CD14-positive monocyte (primary cell): ENCODE data around the gene NUMBL. TPM values are rescaled to one million over a fixed set of nuclear protein-coding genes. Genes with fewer than 3 reads are reported as not detected.

ENCODE experiments used
- DNase-seq, 3 donors: peaks; one replicate each; pipeline ENCODE4 v3.0.0-alpha.2; 2011 to 2022
- H2AFZ ChIP-seq: 2 replicates; pipeline ENCODE4 v1.6.0; 2012; ENCODE audit warnings: mild to moderate bottlenecking, low read depth, low read length, inconsistent platforms; ENCODE audit not compliant: insufficient read depth, poor library complexity, severe bottlenecking
- H3K27ac ChIP-seq, 2 donors: 1 replicate in 1 of 2; 2 replicates in 1 of 2; pipeline ENCODE4 v1.5.1; 2012 to 2013; ENCODE audit warnings: low read length in 2 of 2, control low read depth in 1 of 2, inconsistent platforms in 1 of 2, low read depth in 1 of 2, mild to moderate bottlenecking in 1 of 2
- H3K27me3 ChIP-seq, 2 donors: one replicate each; pipeline versions ENCODE4 v1.6.0 to v1.6.1; 2011 to 2013; ENCODE audit warnings: low read length in 2 of 2; ENCODE audit not compliant: control insufficient read depth in 2 of 2, insufficient read depth in 2 of 2
- H3K36me3 ChIP-seq, 2 donors: replicated peaks in 1 of 2; 1 replicate in 1 of 2; 2 replicates in 1 of 2; pipeline versions ENCODE4 v1.5.1 to v1.6.1; 2012 to 2013; ENCODE audit warnings: low read length in 2 of 2, control low read depth in 1 of 2, inconsistent platforms in 1 of 2, mild to moderate bottlenecking in 1 of 2; ENCODE audit not compliant: insufficient read depth in 2 of 2, control insufficient read depth in 1 of 2
- H3K4me1 ChIP-seq, 2 donors: 1 replicate in 1 of 2; 2 replicates in 1 of 2; pipeline versions ENCODE4 v1.5.1 to v1.6.1; 2012 to 2013; ENCODE audit warnings: low read length in 2 of 2, control low read depth in 1 of 2, inconsistent platforms in 1 of 2, mild to moderate bottlenecking in 1 of 2, moderate library complexity in 1 of 2; ENCODE audit not compliant: insufficient read depth in 2 of 2, control insufficient read depth in 1 of 2
- H3K4me2 ChIP-seq: replicated peaks from 2 replicates; pipeline ENCODE3; 2012; ENCODE audit warnings: low read length, moderate library complexity, mild to moderate bottlenecking; ENCODE audit not compliant: poor library complexity, severe bottlenecking; ENCODE audit errors: extremely low read depth
- H3K4me3 ChIP-seq, 3 experiments: fragments of 200-600 bp in 1 of 3; sonication (generic) in 1 of 3; replicated peaks in 1 of 3; 1 replicate in 2 of 3; 2 replicates in 1 of 3; pipeline ENCODE4 v1.5.1; 2011 to 2013; ENCODE audit warnings: low read length in 3 of 3, mild to moderate bottlenecking in 3 of 3, control low read depth in 2 of 3, low read depth in 2 of 3, inconsistent platforms in 1 of 3, moderate library complexity in 1 of 3
- H3K79me2 ChIP-seq: 2 replicates; pipeline ENCODE4 v1.6.0; 2012; ENCODE audit warnings: mild to moderate bottlenecking, control low read depth, inconsistent platforms, low read length, moderate library complexity; ENCODE audit not compliant: insufficient read depth
- H3K9ac ChIP-seq: 2 replicates; pipeline ENCODE4 v1.6.0; 2017; ENCODE audit warnings: low read length, mild to moderate bottlenecking; ENCODE audit not compliant: insufficient read depth, poor library complexity, severe bottlenecking
- H3K9me3 ChIP-seq, 2 donors: replicated peaks in 1 of 2; 1 replicate in 1 of 2; 2 replicates in 1 of 2; pipeline versions ENCODE4 v1.5.1 to v1.6.1; 2012 to 2013; ENCODE audit warnings: low read length in 2 of 2, control low read depth in 1 of 2; ENCODE audit not compliant: control insufficient read depth in 1 of 2, insufficient read depth in 1 of 2
- H4K20me1 ChIP-seq: 2 replicates; pipeline ENCODE4 v1.6.0; 2012; ENCODE audit warnings: mild to moderate bottlenecking, low read length, control low read depth, moderate library complexity; ENCODE audit not compliant: insufficient read depth
- H3K27ac Mint-ChIP-seq, 7 donors: one replicate each; pipeline ENCODE4 v1.8.0; 2020; ENCODE audit warnings: mild to moderate bottlenecking in 7 of 7, mixed read lengths in 7 of 7, moderate library complexity in 6 of 7, inconsistent platforms in 2 of 7
- H3K27me3 Mint-ChIP-seq, 3 donors: one replicate each; pipeline ENCODE4 v1.8.0; 2021 to 2022; ENCODE audit warnings: low read depth in 3 of 3, mild to moderate bottlenecking in 3 of 3, mixed read lengths in 3 of 3, moderate library complexity in 3 of 3, inconsistent platforms in 1 of 3
- H3K36me3 Mint-ChIP-seq, 2 donors: one replicate each; pipeline ENCODE4 v1.8.0; 2020; ENCODE audit warnings: mixed read lengths in 2 of 2, inconsistent platforms in 1 of 2, mild to moderate bottlenecking in 1 of 2
- H3K4me1 Mint-ChIP-seq: one replicate; pipeline ENCODE4 v1.8.0; 2020; ENCODE audit warnings: mild to moderate bottlenecking, mixed read lengths
- H3K4me3 Mint-ChIP-seq, 2 donors: one replicate each; pipeline ENCODE4 v1.8.0; 2020; ENCODE audit warnings: mild to moderate bottlenecking in 2 of 2, mixed read lengths in 2 of 2, moderate library complexity in 1 of 2
- H3K9me3 Mint-ChIP-seq, 7 donors: one replicate each; pipeline ENCODE4 v1.8.0; 2020 to 2022; ENCODE audit warnings: mixed read lengths in 7 of 7, mild to moderate bottlenecking in 6 of 7, moderate library complexity in 6 of 7, inconsistent platforms in 2 of 7
- CTCF ChIP-seq: fragments of 200-600 bp; IDR thresholded peaks from one replicate; pipeline ENCODE4 v1.8.0; 2022; ENCODE audit warnings: antibody characterized with exemption, mild to moderate bottlenecking
- WGBS: methylation state at CpG from one replicate; pipeline ENCODE4 v1.1.5; 2013; ENCODE audit warnings: missing lambda C conversion rate; ENCODE audit not compliant: insufficient coverage; 5-methylcytosine and 5-hydroxymethylcytosine counted together
- intact Hi-C, 2 donors: fragments of 100-400 bp; cut with micrococcal nuclease; formaldehyde crosslinking; loops; one replicate each; pipeline versions ENCODE4 v1.15.0 to v1.15.1; 2023
- polyA plus RNA-seq, 3 donors: library from polyadenylated mRNA; depleted of rRNA in 1 of 3; unstranded in 2 of 3; stranded (reverse) in 1 of 3; fragments of 300-500 nt in 2 of 3; fragments of >200 nt in 1 of 3; fragmentation: Illumina TruSeq in 2 of 3; gene quantifications; 1 replicate in 2 of 3; 2 replicates in 1 of 3; pipeline ENCODE4 v1.2.3, GENCODE V29; 2012 to 2021

NUMBL gene
- polyA plus RNA-seq, 3 donors: 0.12 to 7.2 (median 0.45) TPM

- no peaks in the 10 kb centered on the region for H3K27me3 ChIP-seq
- TF ChIP-seq CTCF: no peak
- intact Hi-C loops: no loop called here
- H3K79me2 ChIP-seq: no peaks in the 10 kb centered on the region
- WGBS: 94% methylated on average over 29 of the region's 41 CpGs
- no peak overlapping the region for H3K4me3 ChIP-seq
- no peak overlapping the region for H2AFZ ChIP-seq
- no peaks in the 10 kb centered on the region for H3K27me3 Mint-ChIP-seq
- no peak overlapping the region for H3K4me2 ChIP-seq
- H3K4me1 Mint-ChIP-seq: no peaks in the 10 kb centered on the region
- peaks cover 6 to 43% of the 10 kb centered on the region in 2 donors for H3K36me3 ChIP-seq
- DNase-seq: no peak
- H3K36me3 Mint-ChIP-seq: peaks cover 36 to 52% of the 10 kb centered on the region in 2 donors
- H3K9me3 Mint-ChIP-seq: peaks cover 0 to 2% (median 0%) of the 10 kb centered on the region in 7 donors
- H3K9me3 ChIP-seq: no peaks in the 10 kb centered on the region
- H3K4me1 ChIP-seq: no peaks in the 10 kb centered on the region
- H3K4me3 Mint-ChIP-seq: no peak overlapping the region
- no peak overlapping the region for H3K27ac ChIP-seq
- no peaks in the 10 kb centered on the region for H4K20me1 ChIP-seq
- H3K27ac Mint-ChIP-seq: peak overlapping the region in 1 of 7 donors; percentile 2
- H3K9ac ChIP-seq: no peak overlapping the region
Observed at GRCh38 chr19:40623403-40624251, 66.8 kb downstream of the NUMBL start.

- TF ChIP-seq CTCF: no peak
- no peak for DNase-seq
- Mint-ChIP-seq H3K4me3 (no peak overlapping the region), H3K27ac (peak overlapping the region in 1 of 7 donors; percentile 73), H3K4me1 (no peaks in the 10 kb centered on the region), H3K36me3 (peaks cover 39 to 52% of the 10 kb centered on the region in 2 donors), H3K27me3 (no peaks in the 10 kb centered on the region), H3K9me3 (peaks cover 0 to 2% (median 0%) of the 10 kb centered on the region in 7 donors)
- 97% methylated on average over 3 of the region's 7 CpGs for WGBS
- intact Hi-C loops: no loop called here
- Histone ChIP-seq H3K4me3 (no peak overlapping the region), H3K9ac (no peak overlapping the region), H3K79me2 (no peaks in the 10 kb centered on the region), H3K4me1 (no peaks in the 10 kb centered on the region), H3K27me3 (no peaks in the 10 kb centered on the region), H3K36me3 (peaks cover 6 to 43% of the 10 kb centered on the region in 2 donors), H2AFZ (no peak overlapping the region), H3K4me2 (no peak overlapping the region), H3K9me3 (no peaks in the 10 kb centered on the region), H3K27ac (no peak overlapping the region), H4K20me1 (no peaks in the 10 kb centered on the region)
Observed at GRCh38 chr19:40622773-40623075, 67.7 kb downstream of the NUMBL start.
